OCI-LY3 (cell line): ENCODE results near the gene APBA1.

Experiments
- H2AFZ ChIP-seq: fragments of 200-600, 300-600 bp; shearing (Covaris generic); 2 replicates; pipeline ENCODE4 v1.6.0; 2014; ENCODE audit warnings: antibody characterized with exemption, low read depth, low read length
- H3K27ac ChIP-seq: fragments of 200-600, 300-600 bp; sonication (generic); 2 replicates; pipeline ENCODE4 v1.5.1; 2014; ENCODE audit warnings: mild to moderate bottlenecking, low read length, moderate library complexity, mixed read lengths
- H3K27me3 ChIP-seq: fragments of 200-600, 300-600 bp; sonication (generic); 2 replicates; pipeline ENCODE4 v1.6.1; 2014; ENCODE audit warnings: low read depth, low read length, mixed read lengths
- H3K36me3 ChIP-seq: fragments of 200-600, 300-600 bp; sonication (generic); replicated peaks from 2 replicates; pipeline ENCODE3; 2014; ENCODE audit warnings: low read depth, low read length, mixed read lengths
- H3K4me1 ChIP-seq: fragments of 300-600, 200-600 bp; sonication (generic); 2 replicates; pipeline ENCODE4 v1.6.1; 2014; ENCODE audit warnings: low read length, mixed read lengths
- H3K4me2 ChIP-seq: fragments of 200-600, 300-600 bp; sonication (generic); 2 replicates; pipeline ENCODE4 v1.6.1; 2014; ENCODE audit warnings: low read length, mixed read lengths
- H3K4me3 ChIP-seq: fragments of 300-600, 200-600 bp; sonication (generic); 2 replicates; pipeline ENCODE4 v1.5.1; 2014; ENCODE audit warnings: antibody characterized with exemption, mild to moderate bottlenecking, low read length, moderate library complexity
- H3K79me2 ChIP-seq: fragments of 300-600, 200-600 bp; shearing (Covaris generic); 2 replicates; pipeline ENCODE4 v1.6.1; 2014; ENCODE audit warnings: mild to moderate bottlenecking, low read length, mixed read lengths
- H3K9ac ChIP-seq: fragments of 300-600, 200-600 bp; shearing (Covaris generic); 2 replicates; pipeline ENCODE4 v1.6.0; 2014; ENCODE audit warnings: mild to moderate bottlenecking, low read length, moderate library complexity
- H3K9me3 ChIP-seq: fragments of 200-600, 300-600 bp; shearing (Covaris generic); 2 replicates; pipeline ENCODE4 v1.6.1; 2014; ENCODE audit warnings: low read length, mixed read lengths; ENCODE audit not compliant: insufficient read depth
- H4K20me1 ChIP-seq: fragments of 200-600, 300-600 bp; sonication (generic); 2 replicates; pipeline ENCODE4 v1.6.1; 2016; ENCODE audit warnings: low read length, mixed read lengths; ENCODE audit not compliant: insufficient read depth
- EZH2phosphoT487 ChIP-seq: fragments of 200-600 bp; shearing (Covaris generic); IDR thresholded peaks from 2 replicates; pipeline ENCODE4 v1.6.1; 2018; ENCODE audit warnings: antibody characterized with exemption, mixed run types, low read depth
- TF ChIP-seq, protein P1 (sequence below): fragments of 200-600, 300-600 bp; sonication (generic); IDR thresholded peaks from 2 replicates; pipeline ENCODE4 v1.5.1; 2014; ENCODE audit warnings: antibody characterized with exemption, low read length, low read depth

Gene APBA1

DNA sequence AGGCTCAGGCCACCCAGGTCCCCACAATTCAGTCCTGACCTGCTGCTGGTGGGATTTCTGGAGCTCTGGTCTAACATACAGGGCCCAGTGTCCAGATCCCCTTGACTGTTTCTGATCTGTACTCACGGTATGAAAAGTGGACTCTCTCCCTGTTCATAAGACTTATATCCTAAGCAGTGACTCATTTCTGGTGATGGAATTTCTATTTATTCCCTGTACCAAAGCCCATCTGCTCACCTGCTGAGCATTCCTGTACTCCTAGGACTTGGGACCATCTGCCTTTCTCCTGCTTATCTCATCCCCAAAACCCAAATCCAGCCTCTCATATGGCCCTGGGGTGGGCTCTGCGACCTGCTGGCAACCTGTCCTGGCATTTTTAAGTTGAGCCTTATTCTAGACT lies 86.6 kb downstream of the APBA1 start:
- Histone ChIP-seq H3K27me3 (peaks cover 29% of the 10 kb centered on the region), H3K4me3 (no peak overlapping the region), H3K36me3 (no peaks in the 10 kb centered on the region), H3K4me1 (no peaks in the 10 kb centered on the region), H3K9me3 (no peaks in the 10 kb centered on the region), H4K20me1 (no peaks in the 10 kb centered on the region), H3K4me2 (no peak overlapping the region), H3K9ac (no peak overlapping the region), H3K27ac (no peak overlapping the region), H2AFZ (no peak overlapping the region), H3K79me2 (no peaks in the 10 kb centered on the region)
- TF ChIP-seq, protein P1, sequence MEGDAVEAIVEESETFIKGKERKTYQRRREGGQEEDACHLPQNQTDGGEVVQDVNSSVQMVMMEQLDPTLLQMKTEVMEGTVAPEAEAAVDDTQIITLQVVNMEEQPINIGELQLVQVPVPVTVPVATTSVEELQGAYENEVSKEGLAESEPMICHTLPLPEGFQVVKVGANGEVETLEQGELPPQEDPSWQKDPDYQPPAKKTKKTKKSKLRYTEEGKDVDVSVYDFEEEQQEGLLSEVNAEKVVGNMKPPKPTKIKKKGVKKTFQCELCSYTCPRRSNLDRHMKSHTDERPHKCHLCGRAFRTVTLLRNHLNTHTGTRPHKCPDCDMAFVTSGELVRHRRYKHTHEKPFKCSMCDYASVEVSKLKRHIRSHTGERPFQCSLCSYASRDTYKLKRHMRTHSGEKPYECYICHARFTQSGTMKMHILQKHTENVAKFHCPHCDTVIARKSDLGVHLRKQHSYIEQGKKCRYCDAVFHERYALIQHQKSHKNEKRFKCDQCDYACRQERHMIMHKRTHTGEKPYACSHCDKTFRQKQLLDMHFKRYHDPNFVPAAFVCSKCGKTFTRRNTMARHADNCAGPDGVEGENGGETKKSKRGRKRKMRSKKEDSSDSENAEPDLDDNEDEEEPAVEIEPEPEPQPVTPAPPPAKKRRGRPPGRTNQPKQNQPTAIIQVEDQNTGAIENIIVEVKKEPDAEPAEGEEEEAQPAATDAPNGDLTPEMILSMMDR: no peak
- TF ChIP-seq EZH2phosphoT487: no peak

DNA sequence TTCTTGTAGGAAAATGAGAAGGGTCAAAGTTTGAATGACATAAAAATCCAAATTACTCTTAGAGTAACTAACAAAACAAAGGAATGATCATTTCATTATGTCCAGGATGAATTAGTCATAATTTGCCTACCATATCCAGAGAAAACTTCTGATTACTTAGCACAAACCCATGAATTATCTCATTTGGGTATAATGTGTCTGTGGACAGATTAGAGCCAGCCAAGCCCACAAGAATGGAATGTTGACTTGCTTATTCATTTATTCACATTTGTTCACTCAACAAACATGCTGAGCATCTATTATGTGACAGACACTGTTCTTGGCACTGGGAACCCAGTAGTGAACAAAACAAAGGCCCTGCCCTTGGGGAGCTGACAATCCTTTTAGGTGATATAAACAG lies 87.4 kb downstream of the APBA1 start:
- no peak overlapping the region for H2AFZ ChIP-seq
- no peaks in the 10 kb centered on the region for H3K79me2 ChIP-seq
- no peak overlapping the region for H3K4me3 ChIP-seq
- no peaks in the 10 kb centered on the region for H3K36me3 ChIP-seq
- no peaks in the 10 kb centered on the region for H3K4me1 ChIP-seq
- H3K9me3 ChIP-seq: no peaks in the 10 kb centered on the region
- H3K27ac ChIP-seq: no peak overlapping the region
- no peak overlapping the region for H3K4me2 ChIP-seq
- no peak for TF ChIP-seq EZH2phosphoT487
- TF ChIP-seq, protein P1: no peak
- no peak overlapping the region for H3K9ac ChIP-seq
- peaks cover 36% of the 10 kb centered on the region for H3K27me3 ChIP-seq
- H4K20me1 ChIP-seq: no peaks in the 10 kb centered on the region

DNA sequence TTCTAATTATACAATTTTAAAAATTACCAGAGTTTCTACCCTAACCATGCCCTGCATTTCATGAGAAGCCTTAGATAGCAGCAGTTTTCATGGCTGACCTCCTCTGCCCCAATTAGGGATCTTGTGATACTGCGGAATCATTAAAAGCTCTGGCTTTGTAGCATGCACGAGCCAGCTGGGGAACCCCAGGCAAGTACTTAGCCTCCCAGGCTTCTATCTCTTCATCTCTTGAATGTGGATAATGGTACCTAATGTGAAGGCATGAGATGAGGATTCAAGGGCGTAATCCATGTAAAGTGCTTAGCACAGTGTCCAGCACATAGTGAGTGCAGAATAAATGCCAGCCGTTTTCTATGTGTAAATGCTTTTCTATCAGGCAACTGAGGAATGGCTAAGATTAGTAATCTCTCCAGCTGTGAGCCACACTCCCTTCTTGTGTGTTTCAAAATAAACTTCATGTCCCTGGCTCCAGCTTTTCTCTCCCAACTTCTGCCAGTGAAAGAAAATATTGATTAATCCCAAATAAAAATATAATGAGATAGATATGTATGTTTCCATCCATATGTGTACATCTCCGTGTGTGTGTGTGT lies 88.4 kb downstream of the APBA1 start:
- Histone ChIP-seq H2AFZ (no peak overlapping the region), H3K4me1 (no peaks in the 10 kb centered on the region), H3K79me2 (no peaks in the 10 kb centered on the region), H3K4me3 (no peak overlapping the region), H3K9ac (no peak overlapping the region), H3K36me3 (no peaks in the 10 kb centered on the region), H3K4me2 (no peak overlapping the region), H3K9me3 (no peaks in the 10 kb centered on the region), H3K27ac (no peak overlapping the region), H3K27me3 (peaks cover 40% of the 10 kb centered on the region), H4K20me1 (no peaks in the 10 kb centered on the region)
- no peak for TF ChIP-seq EZH2phosphoT487
- TF ChIP-seq, protein P1: no peak

DNA sequence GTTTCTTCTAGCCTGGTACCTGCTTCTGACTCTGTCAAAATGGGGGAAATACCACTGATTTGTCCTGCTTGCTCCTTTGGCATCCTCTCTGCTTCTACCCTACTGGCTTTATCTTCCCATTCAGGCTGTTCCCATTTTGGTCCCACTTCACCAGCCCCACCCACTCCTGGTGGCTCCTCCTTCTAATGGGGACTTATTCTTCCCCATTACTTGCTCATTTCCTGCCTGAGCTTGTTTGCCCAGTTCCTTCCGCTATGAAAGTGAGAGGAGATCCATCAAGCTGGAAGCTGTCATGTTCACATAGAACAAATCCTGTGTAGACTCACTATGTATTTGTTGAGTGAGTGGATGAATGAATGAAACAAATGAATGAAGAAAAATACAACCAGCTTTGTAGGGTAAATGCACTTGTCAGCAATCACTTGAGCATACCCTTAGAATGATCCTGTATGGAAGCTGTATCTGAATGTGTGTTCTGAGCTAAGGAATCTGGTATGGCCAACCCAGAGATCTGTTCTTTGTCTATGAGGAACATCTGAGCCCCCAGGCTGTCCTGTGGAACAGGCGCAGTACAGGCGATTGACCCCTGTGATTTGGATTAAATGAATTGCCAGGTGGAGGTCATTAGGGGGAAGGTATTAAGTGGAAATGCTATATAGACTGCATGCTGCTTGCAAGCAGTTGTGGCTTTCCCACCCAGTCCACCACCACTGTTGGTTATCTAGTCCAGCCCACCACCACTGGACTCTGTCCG lies 89.5 kb downstream of the APBA1 start:
- Histone ChIP-seq H3K4me2 (no peak overlapping the region), H3K27ac (no peak overlapping the region), H3K27me3 (peaks cover 40% of the 10 kb centered on the region)

More for the DNA sequence above, 89.5 kb downstream of the APBA1 start:
- no peaks in the 10 kb centered on the region for H4K20me1 ChIP-seq
- no peak overlapping the region for H3K9ac ChIP-seq
- H3K9me3 ChIP-seq: no peaks in the 10 kb centered on the region
- no peak overlapping the region for H2AFZ ChIP-seq
- no peak overlapping the region for H3K4me3 ChIP-seq
- H3K36me3 ChIP-seq: no peaks in the 10 kb centered on the region
- TF ChIP-seq EZH2phosphoT487: no peak
- TF ChIP-seq, protein P1: no peak
- no peaks in the 10 kb centered on the region for H3K79me2 ChIP-seq
- no peaks in the 10 kb centered on the region for H3K4me1 ChIP-seq
